ENCODE results near the gene OTC. TPM values are rescaled to one million over a fixed set of nuclear protein-coding genes. Genes with fewer than 3 reads are reported as not detected.

OTC gene
- total RNA-seq, 1 donor from 2014 or later: 0.71 TPM

DNA sequence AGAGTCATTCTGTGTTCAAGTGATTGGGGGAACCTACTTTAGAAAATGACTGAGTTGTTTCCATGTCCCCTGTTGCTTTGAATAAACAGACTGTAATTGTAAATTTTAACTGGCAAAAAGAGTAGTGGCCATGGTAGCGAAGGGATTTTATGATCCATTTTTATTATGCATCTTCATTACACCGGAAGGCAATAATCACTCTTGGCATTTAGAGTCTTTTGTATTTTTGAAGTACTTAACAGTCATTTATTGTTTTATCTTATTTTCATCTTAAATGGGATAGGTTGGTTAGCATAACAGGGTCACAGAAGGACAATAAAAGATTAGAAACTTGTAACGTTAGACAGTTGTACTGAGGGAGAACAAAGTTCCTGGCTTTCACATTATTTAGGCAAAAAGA lies 11.0 kb upstream of the OTC start:
- DNase-seq (no peak), ATAC-seq (no peak)
- H3K9me3 ChIP-seq: no peaks in the 10 kb centered on the region
- H3K27ac ChIP-seq: no peak overlapping the region
- TF ChIP-seq, protein P1, sequence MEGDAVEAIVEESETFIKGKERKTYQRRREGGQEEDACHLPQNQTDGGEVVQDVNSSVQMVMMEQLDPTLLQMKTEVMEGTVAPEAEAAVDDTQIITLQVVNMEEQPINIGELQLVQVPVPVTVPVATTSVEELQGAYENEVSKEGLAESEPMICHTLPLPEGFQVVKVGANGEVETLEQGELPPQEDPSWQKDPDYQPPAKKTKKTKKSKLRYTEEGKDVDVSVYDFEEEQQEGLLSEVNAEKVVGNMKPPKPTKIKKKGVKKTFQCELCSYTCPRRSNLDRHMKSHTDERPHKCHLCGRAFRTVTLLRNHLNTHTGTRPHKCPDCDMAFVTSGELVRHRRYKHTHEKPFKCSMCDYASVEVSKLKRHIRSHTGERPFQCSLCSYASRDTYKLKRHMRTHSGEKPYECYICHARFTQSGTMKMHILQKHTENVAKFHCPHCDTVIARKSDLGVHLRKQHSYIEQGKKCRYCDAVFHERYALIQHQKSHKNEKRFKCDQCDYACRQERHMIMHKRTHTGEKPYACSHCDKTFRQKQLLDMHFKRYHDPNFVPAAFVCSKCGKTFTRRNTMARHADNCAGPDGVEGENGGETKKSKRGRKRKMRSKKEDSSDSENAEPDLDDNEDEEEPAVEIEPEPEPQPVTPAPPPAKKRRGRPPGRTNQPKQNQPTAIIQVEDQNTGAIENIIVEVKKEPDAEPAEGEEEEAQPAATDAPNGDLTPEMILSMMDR (IDR thresholded peaks at IDR 0.05): no peak
- H3K27me3 ChIP-seq (ENCODE audit: low read depth): no peaks in the 10 kb centered on the region
- intact Hi-C loops (cut with DNase I): no loop called here
- H3K4me1 ChIP-seq: no peaks in the 10 kb centered on the region
- no peak overlapping the region for H3K4me3 ChIP-seq
- H3K36me3 ChIP-seq: no peaks in the 10 kb centered on the region

DNA sequence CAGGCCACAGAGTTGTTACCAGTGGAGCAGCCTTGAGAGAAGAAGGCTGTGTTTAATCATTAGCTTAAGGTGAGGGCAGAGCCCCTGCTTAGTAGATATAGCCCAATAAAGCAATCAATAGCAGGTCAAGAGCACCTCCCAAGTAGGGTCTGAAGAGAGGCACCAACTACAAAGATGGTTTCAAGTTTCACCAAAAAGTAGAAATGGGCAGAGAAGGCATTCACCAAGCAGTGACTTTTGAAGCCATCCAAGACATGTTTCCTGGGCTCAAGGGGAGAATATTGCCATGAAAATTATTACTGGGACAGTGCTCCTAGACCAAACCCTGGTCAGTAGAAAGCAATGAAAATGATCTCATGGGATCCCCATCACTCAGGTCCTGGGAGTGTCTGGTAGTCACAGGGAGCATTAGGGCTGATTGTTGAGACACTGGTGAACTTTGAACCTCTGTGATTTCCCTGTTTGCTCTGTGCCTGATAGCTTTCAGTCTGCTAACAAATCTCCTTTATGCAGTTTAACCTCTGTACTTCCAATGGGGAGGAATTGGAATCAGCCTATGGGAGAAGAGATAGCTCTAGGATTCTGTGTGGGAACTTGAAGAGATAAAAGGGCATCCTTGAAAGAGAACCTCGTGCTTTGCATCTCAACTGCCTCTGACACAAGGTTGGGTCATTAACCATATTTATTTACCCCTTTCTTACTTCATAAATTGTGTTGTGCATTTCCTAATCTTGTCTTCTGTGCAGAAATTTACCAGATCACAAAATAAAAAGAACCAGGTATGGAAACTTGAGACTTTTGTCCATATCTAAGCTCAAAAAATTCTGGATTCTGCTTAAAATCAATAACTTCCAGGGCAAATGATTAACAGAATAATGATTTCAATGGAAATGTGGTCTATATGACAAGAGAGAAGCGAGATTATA lies 9.3 kb upstream of the OTC start:
- intact Hi-C loops (cut with DNase I): no loop called here
- TF ChIP-seq, protein P1 (IDR thresholded peaks at IDR 0.05): no peak
- H3K4me1 ChIP-seq: no peaks in the 10 kb centered on the region
- H3K27ac ChIP-seq: no peak overlapping the region
- no peaks in the 10 kb centered on the region for H3K27me3 ChIP-seq (ENCODE audit: low read depth)
- H3K4me3 ChIP-seq: no peak overlapping the region
- no peaks in the 10 kb centered on the region for H3K9me3 ChIP-seq
- no peaks in the 10 kb centered on the region for H3K36me3 ChIP-seq
- ATAC-seq (no peak), DNase-seq (no peak)

DNA sequence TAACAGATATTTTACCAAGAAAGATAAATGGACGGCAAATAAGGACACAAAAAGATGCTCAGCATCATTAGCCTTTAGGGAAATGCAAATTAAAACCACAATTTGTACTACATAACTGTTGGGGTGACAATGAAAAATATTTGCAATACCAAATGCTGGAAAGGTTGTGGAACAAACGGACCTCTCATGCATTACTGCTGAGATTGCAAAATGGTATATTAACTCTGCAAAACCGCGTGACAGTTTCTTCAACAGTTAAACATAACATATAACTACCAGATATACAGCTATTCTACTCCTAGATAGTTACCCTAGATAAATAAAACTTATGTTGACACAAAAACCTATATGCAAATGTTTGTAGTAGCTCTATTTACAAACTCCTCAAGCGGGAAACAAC lies 6.3 kb upstream of the OTC start:
- Histone ChIP-seq H3K27ac (no peak overlapping the region), H3K36me3 (no peaks in the 10 kb centered on the region), H3K27me3 (ENCODE audit: low read depth) (no peaks in the 10 kb centered on the region), H3K4me3 (no peak overlapping the region), H3K9me3 (no peaks in the 10 kb centered on the region), H3K4me1 (no peaks in the 10 kb centered on the region)
- TF ChIP-seq, protein P1 (IDR thresholded peaks at IDR 0.05): no peak
- ATAC-seq (no peak), DNase-seq (no peak)
- intact Hi-C loops (cut with DNase I): no loop called here

DNA sequence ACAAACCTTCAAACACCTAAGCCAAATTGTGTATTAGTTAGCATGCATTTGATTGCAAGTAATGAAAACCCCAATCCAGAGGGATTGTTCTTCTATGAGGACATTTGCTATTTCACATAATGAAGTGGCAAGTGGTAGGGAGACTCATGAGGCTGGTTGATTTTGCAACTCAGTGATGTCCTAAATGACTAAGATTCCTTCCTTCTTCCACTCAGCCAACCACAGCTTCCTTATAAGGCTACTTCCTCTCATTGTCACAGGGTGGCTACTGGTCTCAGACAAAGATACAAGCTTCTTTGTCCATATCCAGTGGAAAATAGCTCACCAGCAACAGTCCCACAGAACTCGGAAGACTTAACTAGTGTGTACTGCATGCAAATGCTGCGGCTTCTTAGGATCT lies 5.3 kb upstream of the OTC start:
- DNase-seq (no peak), ATAC-seq (peak; percentile 57 to 76)
- no peak overlapping the region for H3K4me3 ChIP-seq
- no peaks in the 10 kb centered on the region for H3K9me3 ChIP-seq
- TF ChIP-seq, protein P1 (IDR thresholded peaks at IDR 0.05): no peak
- H3K36me3 ChIP-seq: no peaks in the 10 kb centered on the region
- no peak overlapping the region for H3K27ac ChIP-seq
- no peaks in the 10 kb centered on the region for H3K4me1 ChIP-seq
- H3K27me3 ChIP-seq (ENCODE audit: low read depth): no peaks in the 10 kb centered on the region
- intact Hi-C loops (cut with DNase I): no loop called here

DNA sequence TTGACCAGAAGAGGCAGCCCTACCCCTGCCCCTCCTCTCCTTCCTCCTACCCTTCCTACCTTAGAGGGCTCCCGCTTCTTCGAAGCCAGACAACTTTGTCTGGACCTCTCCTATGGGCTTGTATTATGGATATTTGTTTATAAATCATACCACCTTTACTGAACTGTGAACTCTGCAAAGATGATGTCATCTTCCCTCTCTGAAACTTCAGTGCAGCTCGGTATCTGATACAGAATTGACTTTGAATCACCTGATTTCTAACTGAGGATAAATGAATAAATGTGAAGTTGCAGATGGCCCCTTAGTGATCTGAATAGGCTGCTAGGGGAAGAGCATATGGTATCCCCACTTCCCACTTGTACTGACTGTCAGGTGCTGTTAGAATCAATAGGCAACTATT lies 1.1 kb upstream of the OTC start:
- no peaks in the 10 kb centered on the region for H3K36me3 ChIP-seq
- no peak for ATAC-seq
- DNase-seq: no peak
- H3K4me3 ChIP-seq: no peak overlapping the region
- intact Hi-C loops (cut with DNase I): no loop called here
- H3K4me1 ChIP-seq: no peaks in the 10 kb centered on the region
- TF ChIP-seq, protein P1 (IDR thresholded peaks at IDR 0.05): no peak
- H3K9me3 ChIP-seq: no peaks in the 10 kb centered on the region
- no peaks in the 10 kb centered on the region for H3K27me3 ChIP-seq (ENCODE audit: low read depth)
- no peak overlapping the region for H3K27ac ChIP-seq

Measured in lower lobe of right lung (tissue), 2 donors.